Measurements from ENCODE around the gene TOM1L2.

Gene TOM1L2

GRCh38 chr17:17950347-17950746 lies 21.9 kb downstream of the TOM1L2 start:
- TF ChIP-seq CTCF (IDR thresholded peaks at IDR 0.05; ENCODE audit: low read depth, low read length), result no peak
- DNase-seq (ENCODE audit: extremely low read depth, low read depth), result no peak

GRCh38 chr17:17947966-17948365 lies 24.2 kb downstream of the TOM1L2 start:
- no peak for TF ChIP-seq CTCF (IDR thresholded peaks at IDR 0.05; ENCODE audit: low read depth, low read length)
- no peak for DNase-seq (ENCODE audit: extremely low read depth, low read depth)

- TF ChIP-seq CTCF (IDR thresholded peaks at IDR 0.05; ENCODE audit: low read depth, low read length), result no peak
- no peak for DNase-seq (ENCODE audit: extremely low read depth, low read depth)
Observed at GRCh38 chr17:17947309-17947708, 24.9 kb downstream of the TOM1L2 start.

- TF ChIP-seq CTCF (IDR thresholded peaks at IDR 0.05; ENCODE audit: low read depth, low read length), result no peak
- DNase-seq (ENCODE audit: extremely low read depth, low read depth), result no peak
Observed at GRCh38 chr17:17946093-17946492, 26.1 kb downstream of the TOM1L2 start.

GRCh38 chr17:17944743-17945142 lies 27.5 kb downstream of the TOM1L2 start:
- TF ChIP-seq CTCF (IDR thresholded peaks at IDR 0.05; ENCODE audit: low read depth, low read length), result no peak
- DNase-seq (ENCODE audit: extremely low read depth, low read depth), result no peak

- TF ChIP-seq CTCF (IDR thresholded peaks at IDR 0.05; ENCODE audit: low read depth, low read length), result no peak
- DNase-seq (ENCODE audit: extremely low read depth, low read depth), result no peak
Observed at GRCh38 chr17:17944242-17944641, 28.0 kb downstream of the TOM1L2 start.

- no peak for DNase-seq (ENCODE audit: extremely low read depth, low read depth)
- no peak for TF ChIP-seq CTCF (IDR thresholded peaks at IDR 0.05; ENCODE audit: low read depth, low read length)
Observed at GRCh38 chr17:17943281-17943984, 28.8 kb downstream of the TOM1L2 start.
